A549 (cell line): ENCODE data around the gene PTGR2. TPM values are rescaled to one million over a fixed set of nuclear protein-coding genes. Genes with fewer than 3 reads are reported as not detected.

Source experiments
- ATAC-seq, 2 experiments: fragments of 200-7000 bp in 1 of 2; fragments of >200 bp in 1 of 2; cut with Nextera tagmentation in 1 of 2; cut with Tn5 transposase in 1 of 2; 3 replicates each; pipeline versions ENCODE4 v1.8.0 to v1.9.1; 2018 to 2020; ENCODE audit warnings: mild to moderate bottlenecking in 1 of 2, moderate library complexity in 1 of 2
- CTCF ChIA-PET: fragments of 300-600 bp; sonication (Branson Sonifier 250); formaldehyde crosslinking; extraction: SDS; loops from one replicate; lab custom pipeline; 2021; ENCODE audit warnings: antibody characterized with exemption, inconsistent platforms; lab: Yijun Ruan, JAX
- POLR2A ChIA-PET: fragments of 350-600 bp; formaldehyde crosslinking; extraction: SDS; loops from one replicate; lab custom pipeline; 2021; ENCODE audit warnings: antibody characterized with exemption, inconsistent platforms; lab: Yijun Ruan, JAX
- DNase-seq, 2 experiments: peaks; one replicate each; pipeline versions ENCODE4 v3.0.0 to v3.0.0-alpha.2; 2011 to 2016; ENCODE audit warnings: low read depth in 1 of 2, low spot score in 1 of 2
- FAIRE-seq: peaks from 2 replicates; lab custom pipeline; 2011; peaks lifted over from hg19 to GRCh38; lab: Jason Lieb, UNC
- H3K27ac ChIP-seq, 2 experiments: fragments of >200 bp; sonication (Bioruptor Twin); formaldehyde crosslinking; 3 replicates each; pipeline ENCODE4 v1.5.1; 2016 to 2017
- H3K4me1 ChIP-seq: fragments of >200 bp; sonication (Bioruptor Twin); formaldehyde crosslinking; 3 replicates; pipeline ENCODE4 v1.6.1; 2016
- H3K4me2 ChIP-seq: fragments of >200 bp; sonication (Bioruptor Twin); formaldehyde crosslinking; 3 replicates; pipeline ENCODE4 v1.6.1; 2016
- H3K4me3 ChIP-seq: fragments of >200 bp; sonication (Bioruptor Twin); formaldehyde crosslinking; 3 replicates; pipeline ENCODE4 v1.5.1; 2016
- H3K9me3 ChIP-seq: fragments of >200 bp; sonication (Bioruptor Twin); formaldehyde crosslinking; 3 replicates; pipeline ENCODE4 v1.6.1; 2016
- CBX8 ChIP-seq: fragments of 200-600 bp; sonication (generic); IDR thresholded peaks from 2 replicates; pipeline ENCODE4 v1.6.1; 2016
- CEBPB ChIP-seq, 2 experiments: fragments of >200 bp in 1 of 2; sonication (Bioruptor Twin) in 1 of 2; formaldehyde crosslinking in 1 of 2; IDR thresholded peaks; 2 replicates each; pipeline ENCODE4 v1.6.1; 2012 to 2016
- EHMT2 ChIP-seq: fragments of 200-600 bp; sonication (generic); IDR thresholded peaks from 2 replicates; pipeline ENCODE4 v1.6.1; 2016; ENCODE audit warnings: antibody characterized with exemption, low read depth, mild to moderate bottlenecking, moderate library complexity
- FOSL2 ChIP-seq, 2 experiments: fragments of 450-650 bp in 1 of 2; fragments of >200 bp in 1 of 2; sonication (Bioruptor Twin) in 1 of 2; formaldehyde crosslinking; IDR thresholded peaks; 2 replicates each; pipeline versions ENCODE4 v1.5.0 to v1.6.1; 2016 to 2020; ENCODE audit warnings: mild to moderate bottlenecking in 1 of 2, moderate library complexity in 1 of 2
- FOXS1 ChIP-seq: fragments of 250-450 bp; sonication (Bioruptor Pico); IDR thresholded peaks from 2 replicates; pipeline ENCODE4 v1.5.0; 2020; ENCODE audit warnings: mild to moderate bottlenecking, moderate library complexity
- GATA3 ChIP-seq: IDR thresholded peaks from 2 replicates; pipeline ENCODE4 v1.6.1; 2012; ENCODE audit warnings: borderline replicate concordance
- HDAC2 ChIP-seq: fragments of 200-600 bp; sonication (generic); IDR thresholded peaks from 2 replicates; pipeline ENCODE4 v1.6.1; 2016
- HMGXB4 ChIP-seq: fragments of 250-450 bp; sonication (Bioruptor Pico); IDR thresholded peaks from 2 replicates; pipeline ENCODE4 v1.5.0; 2021; ENCODE audit warnings: mild to moderate bottlenecking, moderate library complexity, borderline replicate concordance
- HOXB13 ChIP-seq: fragments of 250-450 bp; sonication (Bioruptor Pico); IDR thresholded peaks from 2 replicates; pipeline ENCODE4 v1.5.0; 2020; ENCODE audit warnings: low read depth, mild to moderate bottlenecking, moderate library complexity
- HOXB5 ChIP-seq: fragments of 250-450 bp; sonication (Bioruptor Pico); IDR thresholded peaks from 2 replicates; pipeline ENCODE4 v1.5.0; 2020; ENCODE audit warnings: mild to moderate bottlenecking, moderate library complexity
- JUN ChIP-seq, 2 experiments: fragments of >200 bp; sonication (Bioruptor Twin); formaldehyde crosslinking; IDR thresholded peaks; 2 replicates in 1 of 2; 3 replicates in 1 of 2; pipeline ENCODE4 v1.6.1; 2016 to 2017
- JUNB ChIP-seq: fragments of >200 bp; sonication (Bioruptor Twin); formaldehyde crosslinking; IDR thresholded peaks from 2 replicates; pipeline ENCODE4 v1.6.1; 2016
- KDM5A ChIP-seq: fragments of 200-600 bp; sonication (generic); IDR thresholded peaks from 2 replicates; pipeline ENCODE4 v1.6.1; 2016; ENCODE audit warnings: antibody characterized with exemption, mild to moderate bottlenecking
- MAFK ChIP-seq: fragments of 450-650 bp; IDR thresholded peaks from 2 replicates; pipeline ENCODE4 v1.6.1; 2014; ENCODE audit not compliant: partially characterized antibody
- MAZ ChIP-seq: fragments of 150-350 bp; IDR thresholded peaks from 2 replicates; pipeline ENCODE4 v1.6.1; 2014; ENCODE audit warnings: antibody characterized with exemption, low read depth, low read length, borderline replicate concordance
- MYC ChIP-seq: IDR thresholded peaks from 2 replicates; pipeline ENCODE4 v1.6.1; 2012; ENCODE audit warnings: mild to moderate bottlenecking, inconsistent platforms, low read length, improper control_type of control experiment, borderline replicate concordance
- NFE2L2 ChIP-seq: fragments of 150-350 bp; conservative IDR thresholded peaks from 2 replicates; pipeline ENCODE4 v1.6.1; 2014; ENCODE audit warnings: low read length
- POLR2AphosphoS2 ChIP-seq: conservative IDR thresholded peaks from 2 replicates; pipeline ENCODE4 v1.6.1; 2012; ENCODE audit warnings: low read length, improper control_type of control experiment, inconsistent platforms
- RARB ChIP-seq: fragments of 250-450 bp; sonication (Bioruptor Pico); IDR thresholded peaks from 2 replicates; pipeline ENCODE4 v1.8.0; 2021; ENCODE audit warnings: mild to moderate bottlenecking, moderate library complexity
- TFCP2L1 ChIP-seq: fragments of 250-450 bp; sonication (Bioruptor Pico); IDR thresholded peaks from 2 replicates; pipeline ENCODE4 v1.5.0; 2021; ENCODE audit warnings: mild to moderate bottlenecking
- ZSCAN20 ChIP-seq: fragments of 250-450 bp; sonication (Bioruptor Pico); IDR thresholded peaks from 2 replicates; pipeline ENCODE4 v1.8.0; 2022; ENCODE audit warnings: mild to moderate bottlenecking, moderate library complexity
- WGBS: methylation state at CpG from one replicate; pipeline ENCODE4 v1.1.6; 2017; ENCODE audit errors: missing lambda C conversion rate; 5-methylcytosine and 5-hydroxymethylcytosine counted together
- polyA plus RNA-seq, 4 experiments: library from polyadenylated mRNA; depleted of rRNA in 3 of 4; stranded (reverse); fragments of >200 nt; fragmentation: RNase III in 1 of 4; extraction: RNeasy Plus Mini Kit Qiagen cat#74134 plus additional on column Dnase treatment in 1 of 4; gene quantifications; 2 replicates in 3 of 4; 3 replicates in 1 of 4; pipeline ENCODE4 v1.2.3, GENCODE V29; 2011 to 2017
- TF ChIP-seq, protein P1 (sequence below): fragments of >200 bp; sonication (Bioruptor Twin); formaldehyde crosslinking; IDR thresholded peaks from 2 replicates; pipeline ENCODE4 v1.6.1; 2016
- TF ChIP-seq, protein P2 (sequence below): fragments of >200 bp; sonication (Bioruptor Twin); formaldehyde crosslinking; IDR thresholded peaks from 3 replicates; pipeline ENCODE4 v1.5.1; 2016
- TF ChIP-seq, protein P3 (sequence below): fragments of >200 bp; sonication (Bioruptor Twin); formaldehyde crosslinking; IDR thresholded peaks from 3 replicates; pipeline ENCODE4 v1.6.1; 2016
- TF ChIP-seq, protein P4 (sequence below): IDR thresholded peaks from 2 replicates; pipeline ENCODE4 v1.6.1; 2012
- TF ChIP-seq, protein P5 (sequence below): IDR thresholded peaks from 2 replicates; pipeline ENCODE4 v1.6.1; 2012; ENCODE audit warnings: low read depth, borderline replicate concordance
- TF ChIP-seq, protein P6 (sequence below): IDR thresholded peaks from 2 replicates; pipeline ENCODE4 v1.6.1; 2012

PTGR2 gene
- polyA plus RNA-seq, 2 of the 4 experiments (the other 2 are of a cell fraction): 13.5 to 30.5 TPM

DNA sequence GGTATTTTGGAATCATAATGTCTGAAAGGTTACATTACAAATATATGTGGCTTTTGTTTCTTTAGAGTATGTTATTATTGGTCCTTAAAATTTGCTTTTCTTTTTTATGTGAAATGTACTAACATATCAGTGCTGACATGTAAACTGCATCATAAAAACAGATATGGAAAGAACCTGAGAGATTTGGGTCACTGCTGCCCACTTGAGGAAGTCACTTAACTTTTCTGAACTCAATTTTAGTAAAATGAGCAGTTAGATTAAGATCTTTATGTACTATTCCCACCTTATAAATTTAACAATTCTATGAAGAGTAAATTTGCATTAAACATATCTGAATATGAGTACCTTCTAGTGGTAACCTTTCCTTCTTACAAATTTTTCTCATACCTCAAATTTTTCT lies 7.5 kb downstream of the PTGR2 start:
- Histone ChIP-seq H3K27ac (no peak overlapping the region), H3K9me3 (no peaks in the 10 kb centered on the region), H3K4me1 (no peaks in the 10 kb centered on the region), H3K4me3 (no peak overlapping the region), H3K4me2 (no peak overlapping the region)
- CTCF ChIA-PET: interaction anchor here (3.0 kb wide), 1 partner anchor 131 kb away, joined by 7 read pairs; no protein-coding TSS in a partner anchor
- TF ChIP-seq, protein P1, sequence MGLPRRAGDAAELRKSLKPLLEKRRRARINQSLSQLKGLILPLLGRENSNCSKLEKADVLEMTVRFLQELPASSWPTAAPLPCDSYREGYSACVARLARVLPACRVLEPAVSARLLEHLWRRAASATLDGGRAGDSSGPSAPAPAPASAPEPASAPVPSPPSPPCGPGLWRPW: no peak
- TF ChIP-seq MYC (no peak), HDAC2 (no peak), GATA3 (no peak), RARB (CRISPR knock-in tag) (no peak), CBX8 (no peak), MAFK (no peak), EHMT2 (no peak), FOSL2 (IDR thresholded peaks at IDR 0.05) (no peak), FOSL2 (CRISPR knock-in tag; IDR thresholded peaks at IDR 0.05) (no peak), ZSCAN20 (CRISPR knock-in tag) (no peak), POLR2AphosphoS2 (no peak), HOXB5 (no peak), FOXS1 (CRISPR knock-in tag) (no peak), JUN (IDR thresholded peaks at IDR 0.05) (no peak), KDM5A (no peak), MAZ (no peak)
- TF ChIP-seq, protein P2, sequence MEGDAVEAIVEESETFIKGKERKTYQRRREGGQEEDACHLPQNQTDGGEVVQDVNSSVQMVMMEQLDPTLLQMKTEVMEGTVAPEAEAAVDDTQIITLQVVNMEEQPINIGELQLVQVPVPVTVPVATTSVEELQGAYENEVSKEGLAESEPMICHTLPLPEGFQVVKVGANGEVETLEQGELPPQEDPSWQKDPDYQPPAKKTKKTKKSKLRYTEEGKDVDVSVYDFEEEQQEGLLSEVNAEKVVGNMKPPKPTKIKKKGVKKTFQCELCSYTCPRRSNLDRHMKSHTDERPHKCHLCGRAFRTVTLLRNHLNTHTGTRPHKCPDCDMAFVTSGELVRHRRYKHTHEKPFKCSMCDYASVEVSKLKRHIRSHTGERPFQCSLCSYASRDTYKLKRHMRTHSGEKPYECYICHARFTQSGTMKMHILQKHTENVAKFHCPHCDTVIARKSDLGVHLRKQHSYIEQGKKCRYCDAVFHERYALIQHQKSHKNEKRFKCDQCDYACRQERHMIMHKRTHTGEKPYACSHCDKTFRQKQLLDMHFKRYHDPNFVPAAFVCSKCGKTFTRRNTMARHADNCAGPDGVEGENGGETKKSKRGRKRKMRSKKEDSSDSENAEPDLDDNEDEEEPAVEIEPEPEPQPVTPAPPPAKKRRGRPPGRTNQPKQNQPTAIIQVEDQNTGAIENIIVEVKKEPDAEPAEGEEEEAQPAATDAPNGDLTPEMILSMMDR: no peak
- TF ChIP-seq, protein P3, sequence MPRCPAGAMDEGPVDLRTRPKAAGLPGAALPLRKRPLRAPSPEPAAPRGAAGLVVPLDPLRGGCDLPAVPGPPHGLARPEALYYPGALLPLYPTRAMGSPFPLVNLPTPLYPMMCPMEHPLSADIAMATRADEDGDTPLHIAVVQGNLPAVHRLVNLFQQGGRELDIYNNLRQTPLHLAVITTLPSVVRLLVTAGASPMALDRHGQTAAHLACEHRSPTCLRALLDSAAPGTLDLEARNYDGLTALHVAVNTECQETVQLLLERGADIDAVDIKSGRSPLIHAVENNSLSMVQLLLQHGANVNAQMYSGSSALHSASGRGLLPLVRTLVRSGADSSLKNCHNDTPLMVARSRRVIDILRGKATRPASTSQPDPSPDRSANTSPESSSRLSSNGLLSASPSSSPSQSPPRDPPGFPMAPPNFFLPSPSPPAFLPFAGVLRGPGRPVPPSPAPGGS: no peak
- TF ChIP-seq, protein P4, sequence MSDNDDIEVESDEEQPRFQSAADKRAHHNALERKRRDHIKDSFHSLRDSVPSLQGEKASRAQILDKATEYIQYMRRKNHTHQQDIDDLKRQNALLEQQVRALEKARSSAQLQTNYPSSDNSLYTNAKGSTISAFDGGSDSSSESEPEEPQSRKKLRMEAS: no peak
- TF ChIP-seq, protein P5, sequence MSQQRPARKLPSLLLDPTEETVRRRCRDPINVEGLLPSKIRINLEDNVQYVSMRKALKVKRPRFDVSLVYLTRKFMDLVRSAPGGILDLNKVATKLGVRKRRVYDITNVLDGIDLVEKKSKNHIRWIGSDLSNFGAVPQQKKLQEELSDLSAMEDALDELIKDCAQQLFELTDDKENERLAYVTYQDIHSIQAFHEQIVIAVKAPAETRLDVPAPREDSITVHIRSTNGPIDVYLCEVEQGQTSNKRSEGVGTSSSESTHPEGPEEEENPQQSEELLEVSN: no peak
- DNase-seq: no peak
- POLR2A ChIA-PET: no interaction called here
- FAIRE-seq: no peak
- no peak for ATAC-seq

GRCh38 chr14:73861073-73861472 lies 9.4 kb downstream of the PTGR2 start:
- H3K27ac ChIP-seq: no peak overlapping the region
- ChIA-PET CTCF (interaction anchor here (0.9 kb wide), 1 partner anchor 23 kb away, joined by 3 read pairs; no protein-coding TSS in a partner anchor), POLR2A (no interaction called here)
- H3K4me2 ChIP-seq: no peak overlapping the region
- FAIRE-seq: no peak
- H3K9me3 ChIP-seq: no peaks in the 10 kb centered on the region
- WGBS: 89% methylated on average over 5 of the region's 5 CpGs
- no peaks in the 10 kb centered on the region for H3K4me1 ChIP-seq
- no peak overlapping the region for H3K4me3 ChIP-seq
- no peak for ATAC-seq
- TF ChIP-seq RARB (CRISPR knock-in tag): no peak
- DNase-seq: no peak

DNA sequence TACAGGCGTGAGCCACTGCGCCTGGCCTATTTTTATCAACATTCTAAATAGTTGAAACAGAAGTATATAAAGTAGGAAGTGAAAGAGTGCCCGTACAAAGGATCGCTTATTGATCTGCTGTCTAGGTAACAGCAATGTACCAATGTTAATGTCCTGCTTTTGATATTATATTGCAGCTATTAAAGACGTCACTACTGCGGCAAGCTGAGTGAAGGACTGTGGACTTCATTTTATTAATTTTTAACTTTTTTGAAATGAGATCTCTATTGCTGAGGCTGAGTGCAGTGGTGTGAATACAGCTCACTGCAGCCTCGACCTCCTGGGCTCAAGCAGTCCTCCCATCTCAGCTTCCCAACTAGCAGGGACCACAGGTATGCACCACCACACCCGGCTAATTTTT lies 10.8 kb downstream of the PTGR2 start:
- CTCF ChIA-PET: no interaction called here
- Histone ChIP-seq H3K4me2 (no peak overlapping the region), H3K9me3 (no peaks in the 10 kb centered on the region), H3K4me3 (no peak overlapping the region), H3K4me1 (no peaks in the 10 kb centered on the region), H3K27ac (no peak overlapping the region)
- ATAC-seq (no peak), DNase-seq (no peak), FAIRE-seq (no peak)
- POLR2A ChIA-PET: interaction anchor here (1.4 kb wide), 1 partner anchor 10 kb away, joined by 4 read pairs; the partner anchor contains the start of gene PTGR2
- 89% methylated on average over 8 of the region's 8 CpGs for WGBS
- TF ChIP-seq FOSL2 (IDR thresholded peaks at IDR 0.05) (no peak), FOSL2 (CRISPR knock-in tag; IDR thresholded peaks at IDR 0.05) (no peak), TFCP2L1 (CRISPR knock-in tag) (no peak), CEBPB (IDR thresholded peaks at IDR 0.05) (no peak), HOXB13 (CRISPR knock-in tag) (no peak), EHMT2 (no peak), HDAC2 (no peak), HMGXB4 (CRISPR knock-in tag) (no peak), NFE2L2 (no peak), JUNB (no peak)
- TF ChIP-seq, protein P6, sequence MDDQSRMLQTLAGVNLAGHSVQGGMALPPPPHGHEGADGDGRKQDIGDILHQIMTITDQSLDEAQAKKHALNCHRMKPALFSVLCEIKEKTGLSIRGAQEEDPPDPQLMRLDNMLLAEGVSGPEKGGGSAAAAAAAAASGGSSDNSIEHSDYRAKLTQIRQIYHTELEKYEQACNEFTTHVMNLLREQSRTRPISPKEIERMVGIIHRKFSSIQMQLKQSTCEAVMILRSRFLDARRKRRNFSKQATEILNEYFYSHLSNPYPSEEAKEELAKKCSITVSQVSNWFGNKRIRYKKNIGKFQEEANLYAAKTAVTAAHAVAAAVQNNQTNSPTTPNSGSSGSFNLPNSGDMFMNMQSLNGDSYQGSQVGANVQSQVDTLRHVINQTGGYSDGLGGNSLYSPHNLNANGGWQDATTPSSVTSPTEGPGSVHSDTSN: no peak
- TF ChIP-seq, protein P3: no peak
